ENCODE results near the gene RITA1.

DNA sequence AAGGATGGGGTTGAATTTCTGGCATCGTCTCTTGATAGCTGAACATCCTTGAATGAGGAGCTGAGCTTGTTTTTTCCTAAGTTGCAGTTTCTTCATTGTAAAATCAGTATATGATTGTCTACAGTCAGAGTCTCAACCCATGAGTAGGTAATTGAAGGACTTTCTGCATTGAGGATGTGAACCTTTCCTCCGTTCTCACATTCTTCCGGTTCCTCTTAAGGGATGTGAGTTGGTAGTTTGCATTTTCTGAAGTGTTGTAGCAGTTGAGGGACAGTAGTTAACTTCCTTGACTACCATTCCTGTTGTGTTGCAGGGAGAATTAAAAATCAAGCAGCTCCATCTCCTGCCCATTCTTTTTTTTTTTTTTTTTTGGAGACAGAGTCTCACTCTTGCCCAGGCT is 54.9 kb downstream of the RITA1 start:
- TF ChIP-seq CTCF (conservative IDR thresholded peaks at IDR 0.05; ENCODE audit: low read depth, low read length) (no peak), EZH2 (IDR thresholded peaks at IDR 0.05; ENCODE audit: low read length, unreplicated experiment) (no peak), EZH2phosphoT487 (IDR thresholded peaks at IDR 0.05; ENCODE audit: borderline replicate concordance, low read length) (no peak)

Data from PC-3 (cell line).